Cardiac muscle cell (in vitro differentiated cells and primary cell): ENCODE measurements around the gene TMEM132D. TPM values are rescaled to one million over a fixed set of nuclear protein-coding genes. Genes with fewer than 3 reads are reported as not detected.
A peak's percentile ranks its signal among the peaks of the same experiment; 100 is the strongest.
"Not testable (repeated sequence)": the region's sequence is repeated elsewhere in the genome, so short reads cannot be mapped to it uniquely, and the experiment has no call there.

Experiments used
- DNase-seq, 2 donors: peaks; one replicate each; pipeline versions ENCODE4 v3.0.0 to v3.0.0-alpha.2; 2010 to 2017; ENCODE audit warnings: low read depth in 1 of 2, low spot score in 1 of 2
- H3K27ac ChIP-seq: fragments of 200-600 bp; sonication (generic); 2 replicates; pipeline ENCODE4 v1.5.1; 2016
- H3K27me3 ChIP-seq: fragments of 200-600 bp; sonication (generic); 2 replicates; pipeline ENCODE4 v1.6.0; 2016; ENCODE audit warnings: control low read depth
- H3K36me3 ChIP-seq: fragments of 200-600 bp; sonication (generic); 2 replicates; pipeline ENCODE4 v1.5.1; 2016; ENCODE audit warnings: control low read depth
- H3K4me1 ChIP-seq: fragments of 200-600 bp; sonication (generic); 2 replicates; pipeline ENCODE4 v1.8.1; 2017; ENCODE audit warnings: low read depth, mild to moderate bottlenecking, mixed run types
- H3K4me3 ChIP-seq: fragments of 200-600 bp; sonication (generic); 2 replicates; pipeline ENCODE4 v1.5.1; 2016; ENCODE audit warnings: mild to moderate bottlenecking
- H3K9me3 ChIP-seq: fragments of 200-600 bp; sonication (generic); 2 replicates; pipeline ENCODE4 v1.5.1; 2017; ENCODE audit warnings: low read depth, mild to moderate bottlenecking, control low read depth
- polyA plus RNA-seq: library from polyadenylated mRNA; unstranded; fragments of >200 nt; fragmentation: Nextera tagmentation; extraction: Ambion mirVana; gene quantifications from 2 replicates; pipeline ENCODE4 v1.2.1, GENCODE V29; 2016
- total RNA-seq: library from RNA; depleted of rRNA; stranded (reverse); fragments of >200 nt; gene quantifications from 2 replicates; pipeline ENCODE4 v1.2.3, GENCODE V29; 2016
- TF ChIP-seq, protein P1 (sequence below): IDR thresholded peaks from 2 replicates; pipeline ENCODE4 v1.5.1; 2012; ENCODE audit warnings: low read depth, mild to moderate bottlenecking, low read length

TMEM132D gene
- total and polyA plus RNA-seq, 2 experiments from 2014 or later: 0.03 TPM; not detected in 1

DNA sequence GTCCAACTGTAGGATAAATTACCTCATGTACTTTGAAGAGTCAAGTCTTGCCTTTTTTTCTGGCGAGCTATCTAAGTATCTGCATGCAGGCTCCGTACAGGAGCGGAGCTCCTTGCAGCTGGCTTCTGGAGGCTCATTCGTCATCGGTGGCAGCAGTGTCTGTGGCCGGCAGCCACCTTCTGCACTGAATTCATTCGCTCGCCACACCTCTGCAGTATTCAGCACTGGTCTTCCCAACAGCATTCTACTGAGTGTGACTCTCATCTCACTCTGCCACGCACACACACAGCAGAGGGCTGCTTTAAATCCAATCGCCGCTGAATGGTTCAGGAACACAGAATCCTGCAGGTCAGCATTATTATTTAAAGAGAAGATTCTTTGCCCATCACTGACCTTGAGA is 850.6 kb downstream of the TMEM132D start:
- TF ChIP-seq, protein P1, sequence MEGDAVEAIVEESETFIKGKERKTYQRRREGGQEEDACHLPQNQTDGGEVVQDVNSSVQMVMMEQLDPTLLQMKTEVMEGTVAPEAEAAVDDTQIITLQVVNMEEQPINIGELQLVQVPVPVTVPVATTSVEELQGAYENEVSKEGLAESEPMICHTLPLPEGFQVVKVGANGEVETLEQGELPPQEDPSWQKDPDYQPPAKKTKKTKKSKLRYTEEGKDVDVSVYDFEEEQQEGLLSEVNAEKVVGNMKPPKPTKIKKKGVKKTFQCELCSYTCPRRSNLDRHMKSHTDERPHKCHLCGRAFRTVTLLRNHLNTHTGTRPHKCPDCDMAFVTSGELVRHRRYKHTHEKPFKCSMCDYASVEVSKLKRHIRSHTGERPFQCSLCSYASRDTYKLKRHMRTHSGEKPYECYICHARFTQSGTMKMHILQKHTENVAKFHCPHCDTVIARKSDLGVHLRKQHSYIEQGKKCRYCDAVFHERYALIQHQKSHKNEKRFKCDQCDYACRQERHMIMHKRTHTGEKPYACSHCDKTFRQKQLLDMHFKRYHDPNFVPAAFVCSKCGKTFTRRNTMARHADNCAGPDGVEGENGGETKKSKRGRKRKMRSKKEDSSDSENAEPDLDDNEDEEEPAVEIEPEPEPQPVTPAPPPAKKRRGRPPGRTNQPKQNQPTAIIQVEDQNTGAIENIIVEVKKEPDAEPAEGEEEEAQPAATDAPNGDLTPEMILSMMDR: no peak
- DNase-seq: no peak
- Histone ChIP-seq H3K36me3 (no peaks in the 10 kb centered on the region), H3K27ac (no peak overlapping the region), H3K27me3 (no peaks in the 10 kb centered on the region), H3K4me1 (no peaks in the 10 kb centered on the region), H3K9me3 (no peaks in the 10 kb centered on the region), H3K4me3 (no peak overlapping the region)

DNA sequence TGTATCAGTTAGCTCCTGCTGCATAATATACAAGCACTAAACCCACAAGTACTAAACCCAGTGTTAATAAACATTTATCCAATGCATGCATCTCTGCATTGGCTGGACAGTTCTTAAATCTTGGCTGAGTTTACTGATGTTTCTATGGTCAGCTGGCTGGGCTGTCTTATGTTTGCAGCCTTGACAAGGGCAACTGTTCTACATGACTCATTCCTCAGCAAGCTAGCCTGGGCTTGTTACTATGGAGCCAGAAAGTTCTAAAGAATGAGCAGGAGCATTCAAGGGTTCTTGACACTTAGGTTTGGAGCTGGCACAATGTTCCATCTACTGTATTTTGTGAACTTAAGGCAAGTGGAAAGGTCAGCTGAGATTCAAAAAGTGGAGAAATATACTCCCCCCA is 851.5 kb downstream of the TMEM132D start:
- DNase-seq: no peak

DNA sequence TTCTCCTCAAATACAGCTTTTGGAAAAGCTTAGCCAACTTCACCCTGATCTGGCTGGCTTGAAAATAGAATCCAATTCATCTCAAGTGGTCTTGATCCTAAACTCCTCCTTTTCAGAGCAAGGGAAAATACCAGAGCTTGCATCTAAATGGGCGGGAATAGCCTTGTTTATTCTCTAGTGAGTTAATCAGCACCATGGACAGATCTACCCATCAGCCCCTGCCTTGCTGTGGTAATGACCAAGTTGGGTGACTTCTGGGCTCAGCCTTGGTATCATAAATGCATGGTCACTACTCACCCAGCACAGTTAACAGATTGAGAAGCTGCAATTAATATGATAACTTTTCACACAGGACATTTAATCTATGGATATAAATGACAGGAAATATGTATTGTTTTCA is 853.9 kb downstream of the TMEM132D start:
- no peak overlapping the region for H3K27ac ChIP-seq
- no peaks in the 10 kb centered on the region for H3K36me3 ChIP-seq
- H3K4me1 ChIP-seq: no peaks in the 10 kb centered on the region
- DNase-seq: peak in 1 of 2 donors; percentile 86
- TF ChIP-seq, protein P1: no peak
- no peaks in the 10 kb centered on the region for H3K27me3 ChIP-seq
- H3K9me3 ChIP-seq: no peaks in the 10 kb centered on the region
- no peak overlapping the region for H3K4me3 ChIP-seq

More for the DNA sequence above, 851.5 kb downstream of the TMEM132D start:
- Histone ChIP-seq H3K9me3 (no peaks in the 10 kb centered on the region), H3K36me3 (no peaks in the 10 kb centered on the region), H3K4me3 (no peak overlapping the region), H3K27me3 (no peaks in the 10 kb centered on the region), H3K4me1 (no peaks in the 10 kb centered on the region), H3K27ac (no peak overlapping the region)
- TF ChIP-seq, protein P1: no peak

DNA sequence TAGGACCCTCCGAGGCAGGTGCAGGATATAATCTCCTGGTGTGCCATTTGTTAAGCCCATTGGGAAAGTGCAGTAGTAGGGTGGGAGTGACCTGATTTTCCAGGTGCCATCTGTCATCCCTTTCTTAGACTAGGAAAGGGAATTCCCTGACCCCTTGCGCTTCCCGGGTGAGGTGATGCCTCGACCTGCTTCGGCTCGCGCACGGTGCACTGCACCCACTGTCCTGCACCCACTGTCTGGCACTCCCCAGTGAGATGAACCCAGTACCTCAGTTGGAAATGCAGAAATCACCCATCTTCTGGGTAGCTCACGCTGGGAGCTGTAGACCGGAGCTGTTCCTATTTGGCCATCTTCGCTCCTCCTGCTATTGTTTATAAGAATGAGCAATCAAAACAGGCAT is 860.5 kb downstream of the TMEM132D start:
- H3K36me3 ChIP-seq: not testable (repeated sequence)

DNA sequence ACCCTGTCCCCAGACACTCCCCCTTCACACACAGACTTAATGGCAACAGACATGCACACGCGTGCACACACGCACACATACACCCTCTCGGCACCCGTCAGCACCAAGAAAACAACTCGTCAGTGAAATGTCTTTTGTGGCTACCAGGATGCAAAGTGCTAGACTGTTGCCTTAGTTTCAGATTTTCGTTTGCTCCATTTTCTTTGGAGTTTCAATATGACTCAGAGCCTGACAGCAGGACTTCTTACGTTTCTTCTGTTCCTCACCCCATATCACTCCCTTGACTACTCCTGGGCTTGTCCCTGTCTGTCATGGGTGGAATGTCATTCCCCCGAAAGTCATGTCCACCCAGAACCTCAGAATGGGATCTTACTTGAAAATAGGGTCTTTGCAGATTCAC is 867.7 kb downstream of the TMEM132D start:
- Histone ChIP-seq H3K27ac (no peak overlapping the region), H3K36me3 (no peaks in the 10 kb centered on the region), H3K27me3 (no peaks in the 10 kb centered on the region), H3K9me3 (no peaks in the 10 kb centered on the region), H3K4me1 (no peaks in the 10 kb centered on the region), H3K4me3 (no peak overlapping the region)
- no peak for DNase-seq
- TF ChIP-seq, protein P1: no peak

More for the DNA sequence above, 860.5 kb downstream of the TMEM132D start:
- H3K4me1 ChIP-seq, H3K27ac ChIP-seq, H3K9me3 ChIP-seq, H3K27me3 ChIP-seq, H3K4me3 ChIP-seq, DNase-seq: not testable (repeated sequence)

DNA sequence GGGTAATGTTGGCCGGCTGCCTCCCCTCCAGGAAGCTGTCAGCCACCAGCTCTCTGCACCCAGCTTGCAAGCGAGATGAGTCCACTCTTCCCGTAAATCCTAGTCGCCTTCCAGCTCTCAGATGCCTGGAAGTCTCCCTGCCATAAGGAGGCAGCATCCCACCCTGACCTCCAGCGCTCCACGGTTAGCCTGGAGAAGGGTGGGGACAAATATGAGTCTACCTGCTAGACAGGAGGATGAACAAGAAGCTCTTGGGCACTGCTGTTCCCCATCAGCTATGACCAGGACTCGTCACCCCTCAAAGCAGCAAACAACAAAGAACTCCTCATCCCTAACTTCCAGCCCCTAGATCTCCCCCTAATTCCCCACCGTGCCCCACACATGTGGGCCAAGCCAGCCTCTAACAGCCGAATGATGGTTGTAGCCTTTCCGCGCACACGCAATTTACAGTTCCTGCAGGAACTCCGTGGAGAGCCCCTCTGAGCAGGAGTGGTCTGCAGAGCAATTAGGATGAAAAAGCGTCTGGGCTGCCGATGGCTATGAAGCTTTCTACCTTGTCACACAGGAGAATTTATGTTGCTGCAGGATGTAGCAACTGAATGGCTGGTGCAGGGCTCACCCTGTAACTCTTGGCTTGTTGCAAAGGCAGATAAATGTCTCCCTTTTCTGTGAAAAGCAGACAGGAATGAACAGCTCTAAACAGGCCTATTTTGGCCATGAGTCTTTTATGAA is 869.1 kb downstream of the TMEM132D start:
- Histone ChIP-seq H3K9me3 (no peaks in the 10 kb centered on the region), H3K27ac (no peak overlapping the region), H3K36me3 (no peaks in the 10 kb centered on the region), H3K27me3 (no peaks in the 10 kb centered on the region), H3K4me3 (no peak overlapping the region), H3K4me1 (no peaks in the 10 kb centered on the region)
- no peak for DNase-seq
- TF ChIP-seq, protein P1: no peak
